Fibroblast of peridontal ligament (primary cell): Measurements from ENCODE around the gene LIN9.
A peak's percentile ranks its signal among the peaks of the same experiment; 100 is the strongest.
"Not testable (repeated sequence)": the region's sequence is repeated elsewhere in the genome, so short reads cannot be mapped to it uniquely, and the experiment has no call there.

Source experiments
- DNase-seq: peaks from one replicate; pipeline ENCODE4 v3.0.0-alpha.2; 2010; ENCODE audit errors: extremely low read depth

The LIN9 gene

GRCh38 chr1:226276077-226276682 lies 32.8 kb downstream of the LIN9 start:
- no peak for DNase-seq

GRCh38 chr1:226274138-226274537 lies 34.8 kb downstream of the LIN9 start:
- peak; percentile 28 for DNase-seq

DNA sequence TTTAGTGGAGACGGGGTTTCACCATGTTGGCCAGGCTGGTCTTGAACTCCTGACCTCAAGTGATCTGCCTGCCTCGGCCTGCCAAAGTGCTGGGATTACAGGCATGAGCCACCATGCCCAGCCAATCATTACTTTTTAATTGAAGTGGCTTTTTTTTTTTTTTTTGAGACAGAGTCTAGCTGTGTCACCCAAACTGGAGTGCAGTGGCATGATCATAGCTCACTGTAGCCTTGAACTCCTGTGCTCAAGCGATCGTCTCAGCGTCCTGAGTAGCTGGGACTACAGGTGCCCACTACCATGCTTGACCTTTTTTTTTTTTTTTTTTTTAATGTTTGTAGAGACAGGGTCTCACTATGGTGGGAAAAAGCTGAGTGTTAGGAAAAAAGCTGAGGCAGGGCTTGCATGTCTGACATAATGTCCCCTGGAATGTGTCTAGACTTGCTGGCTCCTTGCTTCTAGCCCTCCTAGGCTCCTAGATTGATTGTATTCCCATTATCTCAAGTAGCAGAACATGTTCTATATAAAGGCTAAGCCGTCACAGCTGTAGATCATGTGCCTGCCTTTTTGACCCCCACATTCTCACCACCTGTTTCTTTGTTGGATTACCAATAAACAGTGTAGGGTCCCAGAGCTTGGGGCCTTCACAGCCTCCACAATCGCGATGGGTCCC lies 36.6 kb downstream of the LIN9 start:
- DNase-seq, result not testable (repeated sequence)

GRCh38 chr1:226268421-226269124 lies 40.4 kb downstream of the LIN9 start:
- DNase-seq, result peak; percentile 51

DNA sequence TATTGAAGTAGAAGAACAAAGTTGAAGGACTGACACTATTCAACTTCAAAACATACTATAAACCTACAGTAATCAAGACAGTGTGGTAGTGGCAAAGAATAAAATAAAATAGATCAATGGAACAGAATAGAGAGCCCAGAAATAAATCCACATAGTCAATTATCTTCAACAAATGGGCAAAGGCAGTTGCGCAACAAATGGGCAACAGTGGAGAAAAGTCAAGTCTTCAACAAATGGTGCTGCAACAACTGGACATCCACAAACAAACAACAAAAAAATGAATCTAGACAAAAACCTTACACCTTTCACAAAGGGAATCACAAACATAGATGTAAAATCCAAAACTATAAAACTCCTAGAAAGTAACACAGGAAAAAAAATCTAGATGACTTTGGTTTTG lies 47.1 kb downstream of the LIN9 start:
- no peak for DNase-seq

- peak; percentile 31 for DNase-seq
These were observed 53.6 kb downstream of the LIN9 start for GRCh38 chr1:226255380-226255779.

GRCh38 chr1:226253933-226254332 lies 55.0 kb downstream of the LIN9 start:
- DNase-seq, result no peak

GRCh38 chr1:226252841-226253240 lies 56.1 kb downstream of the LIN9 start:
- not testable (repeated sequence) for DNase-seq

DNA sequence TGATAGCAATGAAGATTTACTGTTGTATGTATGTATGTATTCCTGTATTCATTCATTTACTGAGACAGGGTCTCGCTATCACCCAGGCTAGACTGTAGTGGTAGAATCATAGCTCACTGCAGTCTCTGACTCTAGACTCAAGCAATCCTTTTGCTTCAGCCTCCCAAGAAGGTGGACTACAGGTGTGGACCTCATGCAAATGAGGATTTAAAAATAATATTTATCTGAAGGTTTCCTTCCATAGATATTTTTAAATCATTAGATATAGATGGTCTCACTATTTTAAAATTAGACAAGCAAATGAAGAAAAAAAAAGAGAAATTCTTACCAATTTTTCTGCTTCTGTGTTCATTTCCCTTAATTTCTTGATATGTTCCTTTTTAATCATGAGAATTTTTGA lies 58.5 kb downstream of the LIN9 start:
- DNase-seq, result no peak

GRCh38 chr1:226248796-226249195 lies 60.2 kb downstream of the LIN9 start:
- DNase-seq, result no peak

DNA sequence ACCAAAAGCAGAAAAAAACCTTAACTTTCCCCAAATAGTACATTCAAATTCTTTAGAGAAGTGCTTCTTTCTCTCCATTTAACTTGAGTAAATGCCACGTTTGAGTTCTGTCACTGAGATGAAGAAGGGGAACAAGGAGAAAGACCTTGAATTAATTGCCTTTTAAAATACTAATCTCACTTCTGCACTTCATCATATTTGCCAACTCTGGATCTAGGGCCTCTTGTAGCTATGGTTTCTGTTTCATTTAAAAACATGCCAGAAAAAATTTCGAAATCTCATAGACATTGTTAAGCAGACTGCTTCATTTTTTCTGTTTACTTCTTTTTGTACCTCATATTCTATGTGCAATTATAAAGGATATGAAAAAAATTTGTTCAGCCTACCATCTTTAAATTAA lies 60.9 kb downstream of the LIN9 start:
- peak; percentile 80 for DNase-seq

GRCh38 chr1:226239421-226239820 lies 69.5 kb downstream of the LIN9 start:
- no peak for DNase-seq

GRCh38 chr1:226236826-226237225 lies 72.1 kb downstream of the LIN9 start:
- DNase-seq, result no peak

GRCh38 chr1:226233806-226234205 lies 75.2 kb downstream of the LIN9 start:
- no peak for DNase-seq

DNA sequence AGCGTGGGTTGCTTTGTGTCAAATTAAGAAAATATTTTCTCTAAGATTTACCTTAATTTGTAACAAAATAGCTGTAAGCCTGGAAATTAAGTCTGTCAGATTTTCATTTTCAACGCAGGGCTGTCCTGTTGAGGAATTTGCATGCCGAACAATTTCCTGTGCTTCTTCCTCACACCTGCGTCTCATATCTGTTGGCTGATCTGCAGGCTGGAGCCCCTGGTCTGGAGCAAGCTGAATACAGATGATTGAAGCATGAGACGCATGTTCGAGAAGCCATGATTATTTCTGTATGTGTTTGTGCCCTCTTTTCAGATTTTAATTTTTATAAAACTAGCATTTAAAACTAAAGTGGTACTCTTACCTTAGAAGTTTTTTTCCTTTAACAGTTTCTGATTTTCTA lies 75.7 kb downstream of the LIN9 start:
- DNase-seq, result no peak

GRCh38 chr1:226226601-226227000 lies 82.4 kb downstream of the LIN9 start:
- DNase-seq, result no peak

DNA sequence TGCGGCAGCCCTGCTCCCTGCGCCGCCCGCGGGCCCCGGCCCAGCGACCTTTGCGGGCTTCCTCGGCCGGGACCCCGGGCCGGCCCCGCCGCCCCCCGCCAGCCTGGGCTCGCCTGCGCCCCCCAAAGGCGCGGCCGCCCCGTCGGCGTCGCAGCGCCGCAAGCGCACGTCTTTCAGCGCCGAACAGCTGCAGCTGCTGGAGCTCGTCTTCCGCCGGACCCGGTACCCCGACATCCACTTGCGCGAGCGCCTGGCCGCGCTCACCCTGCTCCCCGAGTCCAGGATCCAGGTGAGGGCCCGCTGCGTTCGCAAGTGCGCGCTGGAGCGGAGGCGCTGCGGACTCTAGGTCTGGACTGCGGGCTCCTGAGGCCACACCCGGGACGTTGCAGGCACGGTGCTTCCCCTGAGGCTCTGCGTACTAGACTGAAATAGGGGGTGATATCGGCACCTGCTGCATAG lies 85.1 kb downstream of the LIN9 start:
- no peak for DNase-seq

DNA sequence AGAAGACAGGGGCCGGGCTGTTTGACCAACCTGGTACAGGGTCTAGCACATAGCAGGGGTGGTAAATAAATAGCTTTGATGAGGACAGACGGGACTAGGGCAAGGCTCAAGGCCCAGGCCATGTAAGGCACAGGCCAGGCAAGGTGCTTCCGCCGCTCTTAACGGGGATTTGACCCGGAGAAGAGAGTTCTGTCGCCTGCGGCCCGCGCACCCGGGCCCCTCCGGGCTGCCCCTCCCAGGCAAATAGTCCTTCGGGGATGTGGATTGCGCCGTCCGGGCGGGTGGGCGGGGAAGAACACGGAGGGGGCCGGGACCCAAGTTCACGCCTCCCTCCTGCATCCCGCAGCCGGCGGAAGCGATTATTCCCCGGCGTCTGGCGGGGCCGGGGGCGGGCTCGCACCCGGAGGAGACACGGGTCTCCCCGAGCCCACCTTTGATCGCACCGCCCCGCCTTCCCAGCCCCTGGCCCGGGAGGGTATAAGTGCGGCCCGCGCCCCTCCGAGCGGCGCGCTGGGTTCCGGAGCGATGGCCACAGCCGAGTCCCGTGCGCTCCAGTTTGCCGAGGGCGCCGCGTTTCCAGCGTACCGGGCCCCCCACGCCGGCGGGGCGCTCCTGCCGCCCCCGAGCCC lies 85.7 kb downstream of the LIN9 start, which contains the start of gene MIXL1:
Gene MIXL1 (plus strand): TSS at position 508 of the 629 bp plus-strand sequence. CDS start 18 bp downstream, at position 526.
- DNase-seq, result no peak

GRCh38 chr1:226222686-226223085 lies 86.3 kb downstream of the LIN9 start:
- DNase-seq, result no peak

GRCh38 chr1:226220473-226221189 lies 88.3 kb downstream of the LIN9 start:
- no peak for DNase-seq

DNA sequence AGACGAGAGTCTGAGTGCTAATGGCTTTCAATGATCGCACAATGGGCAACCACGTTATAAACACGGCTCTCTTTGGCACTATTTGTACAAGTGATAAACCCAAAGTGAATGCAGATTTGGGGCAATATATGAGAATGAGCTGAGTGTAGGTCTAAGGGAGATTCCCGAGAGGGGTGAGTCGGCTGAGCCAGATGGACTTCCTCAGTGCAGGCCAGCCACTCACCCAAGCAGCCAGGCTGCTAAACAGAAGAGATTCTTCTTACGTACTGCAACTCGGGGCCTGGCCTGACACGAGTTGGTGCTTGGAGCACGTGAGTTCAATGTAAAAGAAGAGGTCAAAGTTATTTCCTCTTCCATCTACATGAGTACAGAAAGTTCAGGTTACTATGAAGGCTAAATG lies 91.7 kb downstream of the LIN9 start:
- DNase-seq, result peak; percentile 66

- no peak for DNase-seq
These were observed 92.9 kb downstream of the LIN9 start for GRCh38 chr1:226216056-226216455.
